Osteocyte (in vitro differentiated cells): ENCODE measurements around the gene RIN3. TPM values are rescaled to one million over a fixed set of nuclear protein-coding genes. Genes with fewer than 3 reads are reported as not detected.

Experiments used
- DNase-seq: peaks from one replicate; pipeline ENCODE4 v3.0.0; 2021; ENCODE audit warnings: mixed read lengths; ENCODE audit not compliant: unreplicated experiment; ENCODE audit errors: extremely low spot score
- H3K27ac Mint-ChIP-seq: one replicate; pipeline ENCODE4 v1.8.0; 2021; ENCODE audit warnings: mild to moderate bottlenecking, mixed read lengths; ENCODE audit not compliant: unreplicated experiment
- H3K27me3 Mint-ChIP-seq: one replicate; pipeline ENCODE4 v1.8.0; 2021; ENCODE audit warnings: mixed read lengths; ENCODE audit not compliant: unreplicated experiment
- H3K36me3 Mint-ChIP-seq: one replicate; pipeline ENCODE4 v1.8.0; 2021; ENCODE audit warnings: mixed read lengths; ENCODE audit not compliant: unreplicated experiment
- H3K4me1 Mint-ChIP-seq: one replicate; pipeline ENCODE4 v1.8.0; 2021; ENCODE audit warnings: mixed read lengths; ENCODE audit not compliant: unreplicated experiment
- H3K4me3 Mint-ChIP-seq: one replicate; pipeline ENCODE4 v1.8.0; 2021; ENCODE audit warnings: mild to moderate bottlenecking, moderate library complexity, mixed read lengths; ENCODE audit not compliant: unreplicated experiment
- H3K9me3 Mint-ChIP-seq: one replicate; pipeline ENCODE4 v1.8.0; 2021; ENCODE audit warnings: mixed read lengths; ENCODE audit not compliant: unreplicated experiment
- CTCF ChIP-seq: fragments of 200-600 bp; sonication (generic); IDR thresholded peaks from 2 replicates; pipeline ENCODE4 v1.5.0; 2021; ENCODE audit warnings: antibody characterized with exemption, mild to moderate bottlenecking, moderate library complexity
- total RNA-seq: library from RNA; stranded (reverse); gene quantifications from 2 replicates; pipeline ENCODE4 v1.2.1, GENCODE V29; 2021

The RIN3 gene
- total RNA-seq, 1 donor from 2014 or later, result 26.7 TPM

- H3K27me3 Mint-ChIP-seq, result no peaks in the 10 kb centered on the region
- no peak for TF ChIP-seq CTCF
- H3K4me3 Mint-ChIP-seq, result no peak overlapping the region
- H3K9me3 Mint-ChIP-seq, result peaks cover 17% of the 10 kb centered on the region
- H3K27ac Mint-ChIP-seq, result no peak overlapping the region
- peak; percentile 5 for DNase-seq
- H3K36me3 Mint-ChIP-seq, result no peaks in the 10 kb centered on the region
- peaks cover 36% of the 10 kb centered on the region for H3K4me1 Mint-ChIP-seq
These were observed 44.1 kb upstream of the RIN3 start for GRCh38 chr14:92469515-92469914.

- Mint-ChIP-seq H3K9me3 (peaks cover 17% of the 10 kb centered on the region), H3K4me3 (no peak overlapping the region), H3K4me1 (peaks cover 36% of the 10 kb centered on the region), H3K27me3 (no peaks in the 10 kb centered on the region), H3K36me3 (no peaks in the 10 kb centered on the region), H3K27ac (peak overlapping the region; percentile 34)
- no peak for DNase-seq
- no peak for TF ChIP-seq CTCF
These were observed 43.4 kb upstream of the RIN3 start for GRCh38 chr14:92470215-92470614.

GRCh38 chr14:92470811-92471210 lies 42.8 kb upstream of the RIN3 start:
- TF ChIP-seq CTCF, result no peak
- DNase-seq, result no peak
- Mint-ChIP-seq H3K9me3 (peaks cover 17% of the 10 kb centered on the region), H3K27ac (no peak overlapping the region), H3K4me1 (peaks cover 37% of the 10 kb centered on the region), H3K4me3 (no peak overlapping the region), H3K36me3 (no peaks in the 10 kb centered on the region), H3K27me3 (no peaks in the 10 kb centered on the region)

- no peak overlapping the region for H3K4me3 Mint-ChIP-seq
These were observed 41.7 kb upstream of the RIN3 start for GRCh38 chr14:92471919-92472318.

GRCh38 chr14:92472860-92473259 lies 40.7 kb upstream of the RIN3 start:
- no peak for TF ChIP-seq CTCF
- Mint-ChIP-seq H3K9me3 (peaks cover 11% of the 10 kb centered on the region), H3K4me1 (peaks cover 38% of the 10 kb centered on the region), H3K27ac (peak overlapping the region; percentile 43), H3K4me3 (no peak overlapping the region), H3K27me3 (no peaks in the 10 kb centered on the region), H3K36me3 (no peaks in the 10 kb centered on the region)
- peak; percentile 25 for DNase-seq

More at GRCh38 chr14:92471919-92472318, 41.7 kb upstream of the RIN3 start:
- H3K36me3 Mint-ChIP-seq, result no peaks in the 10 kb centered on the region
- peak overlapping the region; percentile 47 for H3K27ac Mint-ChIP-seq
- H3K27me3 Mint-ChIP-seq, result no peaks in the 10 kb centered on the region
- DNase-seq, result peak; percentile 65
- peaks cover 15% of the 10 kb centered on the region for H3K9me3 Mint-ChIP-seq
- H3K4me1 Mint-ChIP-seq, result peaks cover 38% of the 10 kb centered on the region
- TF ChIP-seq CTCF, result no peak
